HG03575 (cell line): ENCODE measurements around the gene SPRY4.
"Not testable (repeated sequence)": the region's sequence is repeated elsewhere in the genome, so short reads cannot be mapped to it uniquely, and the experiment has no call there.

Experiments
- ATAC-seq: cut with Tn5 transposase; IDR thresholded peaks from one replicate; pipeline ENCODE4 v1.9.1; 2021; ENCODE audit not compliant: unreplicated experiment, insufficient number of reproducible peaks, low FRiP score; ENCODE audit errors: extremely low read depth

SPRY4 gene

GRCh38 chr5:142342128-142342981, 17.5 kb upstream of the SPRY4 start:
- ATAC-seq = no peak

- ATAC-seq = no peak
These were observed 15.0 kb upstream of the SPRY4 start for GRCh38 chr5:142339781-142340180.

- no peak for ATAC-seq
These were observed 9.7 kb upstream of the SPRY4 start for GRCh38 chr5:142334538-142334937.

- ATAC-seq = not testable (repeated sequence)
These were observed 8.9 kb upstream of the SPRY4 start for GRCh38 chr5:142333749-142334148.

- no peak for ATAC-seq
These were observed 5.6 kb upstream of the SPRY4 start for GRCh38 chr5:142330444-142330843.

- no peak for ATAC-seq
These were observed 5.2 kb upstream of the SPRY4 start for GRCh38 chr5:142330026-142330425.

GRCh38 chr5:142327111-142327842, 2.5 kb upstream of the SPRY4 start:
- no peak for ATAC-seq

- no peak for ATAC-seq
These were observed 1.7 kb upstream of the SPRY4 start for GRCh38 chr5:142326480-142326938.

- no peak for ATAC-seq
These were observed 1.1 kb upstream of the SPRY4 start for GRCh38 chr5:142325725-142326479.

GRCh38 chr5:142324136-142324870, 518 bp downstream of the SPRY4 start:
- ATAC-seq = peak; percentile 15

GRCh38 chr5:142323480-142324135, 1.2 kb downstream of the SPRY4 start:
- no peak for ATAC-seq

- ATAC-seq = no peak
These were observed 1.9 kb downstream of the SPRY4 start for GRCh38 chr5:142322747-142323479.

GRCh38 chr5:142322403-142322746, 2.4 kb downstream of the SPRY4 start:
- ATAC-seq = no peak

GRCh38 chr5:142320851-142321560, 3.8 kb downstream of the SPRY4 start:
- ATAC-seq = no peak

GRCh38 chr5:142320430-142320738, 4.4 kb downstream of the SPRY4 start:
- ATAC-seq = no peak

- ATAC-seq = no peak
These were observed 5.0 kb downstream of the SPRY4 start for GRCh38 chr5:142319560-142320429.

- no peak for ATAC-seq
These were observed 5.7 kb downstream of the SPRY4 start for GRCh38 chr5:142319105-142319504.
